ENCODE measurements around the gene CLEC4D. TPM values are rescaled to one million over a fixed set of nuclear protein-coding genes. Genes with fewer than 3 reads are reported as not detected.

The CLEC4D gene
- total RNA-seq, 6 experiments from 2014 or later: 0.09 to 0.43 (median 0.16) TPM; not detected in 3

- WGBS (ENCODE audit: insufficient coverage, low coverage, low lambda C conversion rate, missing lambda C conversion rate): 74% methylated on average over 3 of the region's 3 CpGs
- no peak overlapping the region for H3K4me3 ChIP-seq
- H3K36me3 ChIP-seq: no peaks in the 10 kb centered on the region
- DNase-seq (no peak), ATAC-seq (no peak)
- no peaks in the 10 kb centered on the region for H3K9me3 ChIP-seq
- no peak overlapping the region for H3K27ac ChIP-seq
- no peaks in the 10 kb centered on the region for H3K27me3 ChIP-seq
- TF ChIP-seq POLR2A (IDR thresholded peaks at IDR 0.05) (no peak), CTCF (IDR thresholded peaks at IDR 0.05) (no peak)
- intact Hi-C loops (cut with DNase I): no loop called here
- H3K4me1 ChIP-seq: no peaks in the 10 kb centered on the region
These were observed 5.7 kb upstream of the CLEC4D start for GRCh38 chr12:8507596-8507995.

- Histone ChIP-seq H3K27me3 (no peaks in the 10 kb centered on the region), H3K36me3 (no peaks in the 10 kb centered on the region), H3K4me3 (no peak overlapping the region), H3K27ac (no peak overlapping the region), H3K9me3 (no peaks in the 10 kb centered on the region), H3K4me1 (no peaks in the 10 kb centered on the region)
- 57% methylated on average over 1 of the region's 3 CpGs for WGBS (ENCODE audit: insufficient coverage, low coverage, low lambda C conversion rate, missing lambda C conversion rate)
- intact Hi-C loops (cut with DNase I): no loop called here
- ATAC-seq (peak in 1 of 4 donors; percentile 13), DNase-seq (no peak)
- TF ChIP-seq POLR2A (IDR thresholded peaks at IDR 0.05) (no peak), CTCF (IDR thresholded peaks at IDR 0.05) (no peak)
These were observed 5.1 kb upstream of the CLEC4D start for GRCh38 chr12:8508223-8508622.

- H3K27ac ChIP-seq: no peak overlapping the region
- H3K4me3 ChIP-seq: no peak overlapping the region
- intact Hi-C loops (cut with DNase I): no loop called here
- DNase-seq (no peak), ATAC-seq (peak in 1 of 4 donors; percentile 37)
- no peaks in the 10 kb centered on the region for H3K9me3 ChIP-seq
- TF ChIP-seq POLR2A (IDR thresholded peaks at IDR 0.05): no peak
- TF ChIP-seq CTCF (IDR thresholded peaks at IDR 0.05): no peak
- WGBS (ENCODE audit: insufficient coverage, low coverage, low lambda C conversion rate, missing lambda C conversion rate): 26% methylated on average over 3 of the region's 12 CpGs
- H3K27me3 ChIP-seq: peaks cover 0 to 5% of the 10 kb centered on the region in 2 donors
- H3K36me3 ChIP-seq: no peaks in the 10 kb centered on the region
- no peaks in the 10 kb centered on the region for H3K4me1 ChIP-seq
These were observed 4.1 kb upstream of the CLEC4D start for GRCh38 chr12:8508910-8509841.

GRCh38 chr12:8517971-8518370 is 4.7 kb downstream of the CLEC4D start:
- H3K4me3 ChIP-seq: no peak overlapping the region
- DNase-seq (no peak), ATAC-seq (no peak)
- TF ChIP-seq POLR2A (IDR thresholded peaks at IDR 0.05) (no peak), CTCF (IDR thresholded peaks at IDR 0.05) (no peak)
- H3K4me1 ChIP-seq: no peaks in the 10 kb centered on the region
- no peaks in the 10 kb centered on the region for H3K36me3 ChIP-seq
- no peak overlapping the region for H3K27ac ChIP-seq
- WGBS (ENCODE audit: insufficient coverage, low coverage, low lambda C conversion rate, missing lambda C conversion rate): 44% methylated on average over 2 of the region's 2 CpGs
- no peaks in the 10 kb centered on the region for H3K9me3 ChIP-seq
- peaks cover 0 to 5% of the 10 kb centered on the region in 2 donors for H3K27me3 ChIP-seq
- intact Hi-C loops (cut with DNase I): no loop called here
